SU-DHL-6 (cell line): Measurements from ENCODE around the gene ZBTB45.

Experiments used
- CTCF ChIP-seq: fragments of 200-600 bp; sonication (generic); IDR thresholded peaks from one replicate; pipeline ENCODE4 v1.5.1; 2017; ENCODE audit warnings: antibody characterized with exemption, mild to moderate bottlenecking, low read length, moderate library complexity; ENCODE audit not compliant: insufficient read depth, poor library complexity, severe bottlenecking
- EZH2phosphoT487 ChIP-seq: fragments of 200-600 bp; sonication (generic), shearing (Covaris generic); conservative IDR thresholded peaks from 2 replicates; pipeline ENCODE4 v1.6.1; 2018; ENCODE audit warnings: mild to moderate bottlenecking, antibody characterized with exemption, low read length, moderate library complexity, mixed read lengths

GRCh38 chr19:58513694-58514563 is 5.7 kb downstream of the ZBTB45 start:
- TF ChIP-seq CTCF (peak; percentile 95), EZH2phosphoT487 (no peak)
